Activated effector memory CD4-positive, alpha-beta T cell treated with anti-CD3 and anti-CD28 coated beads, Interleukin-2, amount 50 U/mL, for 16 hours (primary cell): ENCODE measurements around the gene C12orf60.
A peak's percentile ranks its signal among the peaks of the same experiment; 100 is the strongest.
"Not testable (repeated sequence)": the region's sequence is repeated elsewhere in the genome, so short reads cannot be mapped to it uniquely, and the experiment has no call there.

Experiments
- DNase-seq: peaks from one replicate; pipeline ENCODE4 v3.0.0-alpha.2; 2020

C12orf60 gene

DNA sequence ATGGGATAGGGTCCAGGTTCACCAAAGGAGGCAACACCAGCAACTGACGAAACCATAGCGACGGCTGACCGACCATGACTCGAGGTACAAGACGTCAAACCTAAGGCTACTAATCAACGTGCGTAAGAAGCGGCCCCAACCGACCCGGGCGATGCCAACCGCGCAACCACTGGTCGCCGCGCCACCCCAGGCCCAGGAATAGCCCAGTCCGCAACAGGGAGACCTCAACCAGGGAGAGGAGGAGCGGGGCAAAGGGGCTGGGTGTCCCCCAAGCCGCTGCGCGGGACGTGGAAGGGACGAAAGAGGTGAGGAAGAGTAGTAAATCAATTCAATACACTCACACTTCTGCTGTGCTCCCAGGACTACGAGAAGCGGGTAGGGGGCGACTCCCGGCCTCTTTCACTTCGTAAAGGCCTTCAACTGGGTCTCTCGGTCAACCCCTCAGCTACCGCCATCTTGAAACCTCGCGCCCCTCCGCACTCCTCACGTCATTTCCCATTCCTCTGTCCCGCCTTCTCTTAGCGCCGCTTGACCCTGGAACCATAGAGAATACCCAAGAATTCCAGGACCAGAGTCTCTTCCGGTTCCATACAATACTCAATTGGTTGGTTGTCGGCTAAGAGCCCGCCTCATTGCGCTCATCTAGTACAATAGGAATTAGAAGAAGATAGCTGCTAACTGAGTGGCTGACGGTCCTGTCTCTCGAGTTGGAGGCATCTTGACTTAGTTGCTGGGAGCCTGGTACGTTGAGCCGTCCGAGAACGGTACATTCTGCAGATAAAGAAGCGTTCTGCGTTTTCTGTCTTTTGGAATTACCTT, at the start of gene C12orf60, which contains the start of gene WBP11:
Gene C12orf60 (plus strand): TSS at position 660 of the 819 bp plus-strand sequence. CDS start 19,266 bp downstream, outside the sequence.
Gene WBP11 (minus strand): TSS at position 468 of the 819 bp plus-strand sequence. CDS start 2,095 bp downstream, outside the sequence.
- DNase-seq: peak; percentile 95

DNA sequence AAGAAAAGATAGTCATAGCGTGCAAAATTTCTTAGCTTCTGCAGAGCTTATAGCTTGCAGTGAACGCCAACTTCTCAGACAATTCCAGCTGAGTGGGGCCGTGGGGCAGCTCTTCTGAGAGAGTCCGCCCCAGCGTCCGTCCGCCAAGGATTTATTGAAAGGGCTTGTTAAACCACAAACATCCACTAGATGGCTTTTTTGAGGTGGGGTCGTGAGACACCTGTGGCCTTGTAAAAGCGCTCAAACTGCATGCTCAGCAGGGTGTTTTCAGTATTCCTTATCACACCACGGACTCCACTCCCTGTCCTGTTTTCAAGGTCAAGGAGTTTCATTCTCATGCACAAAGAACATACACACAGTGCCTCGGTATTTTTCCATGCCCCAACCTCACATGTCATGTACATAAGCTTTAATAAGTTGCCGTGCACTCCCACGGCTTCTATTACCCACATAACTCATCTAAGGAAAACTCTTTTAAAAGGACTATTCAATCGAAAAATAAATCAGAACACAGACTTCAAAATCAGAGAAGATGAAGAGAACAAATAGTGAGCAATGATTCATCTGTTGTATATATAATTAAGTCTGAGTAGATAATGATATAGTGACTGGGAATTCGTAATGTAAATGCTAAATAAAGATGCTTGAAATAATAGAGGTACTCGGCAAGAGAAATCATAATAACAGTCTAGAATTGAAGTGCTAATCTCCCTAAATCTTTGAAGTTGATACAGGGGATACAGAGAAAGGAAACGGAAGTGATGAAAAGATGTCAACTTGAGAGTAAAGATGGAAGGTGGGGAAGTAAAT, 46.9 kb upstream of the C12orf60 start:
- no peak for DNase-seq

- DNase-seq: not testable (repeated sequence)
These were observed 43.7 kb upstream of the C12orf60 start for GRCh38 chr12:14759711-14760280.

DNA sequence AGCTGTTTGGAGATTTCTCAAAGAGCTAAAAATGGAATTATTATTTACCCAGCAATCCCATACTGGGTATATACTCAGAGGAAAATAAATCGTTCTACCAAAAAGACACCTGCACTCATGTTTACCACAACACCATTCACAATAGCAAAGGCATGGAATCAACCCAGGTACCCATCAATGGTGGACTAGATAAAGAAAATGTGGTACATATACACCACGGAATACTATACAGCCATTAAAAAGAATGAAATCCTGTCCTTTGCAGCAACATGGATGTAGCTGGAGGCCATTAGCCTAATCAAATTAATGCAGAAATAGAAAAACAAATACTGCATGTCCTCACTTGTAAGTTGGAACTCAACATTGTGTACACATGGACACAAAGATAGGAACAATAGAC, 38.1 kb upstream of the C12orf60 start:
- DNase-seq: no peak

- not testable (repeated sequence) for DNase-seq
These were observed 37.5 kb upstream of the C12orf60 start for GRCh38 chr12:14766020-14766419.

GRCh38 chr12:14766649-14767215, 36.7 kb upstream of the C12orf60 start:
- no peak for DNase-seq

GRCh38 chr12:14767617-14768016, 35.9 kb upstream of the C12orf60 start:
- DNase-seq: no peak

- DNase-seq: peak; percentile 76
These were observed 34.6 kb upstream of the C12orf60 start for GRCh38 chr12:14768823-14769405.

GRCh38 chr12:14769466-14769968, 34.0 kb upstream of the C12orf60 start:
- no peak for DNase-seq

- peak; percentile 96 for DNase-seq
These were observed 33.4 kb upstream of the C12orf60 start for GRCh38 chr12:14769969-14770495.

DNA sequence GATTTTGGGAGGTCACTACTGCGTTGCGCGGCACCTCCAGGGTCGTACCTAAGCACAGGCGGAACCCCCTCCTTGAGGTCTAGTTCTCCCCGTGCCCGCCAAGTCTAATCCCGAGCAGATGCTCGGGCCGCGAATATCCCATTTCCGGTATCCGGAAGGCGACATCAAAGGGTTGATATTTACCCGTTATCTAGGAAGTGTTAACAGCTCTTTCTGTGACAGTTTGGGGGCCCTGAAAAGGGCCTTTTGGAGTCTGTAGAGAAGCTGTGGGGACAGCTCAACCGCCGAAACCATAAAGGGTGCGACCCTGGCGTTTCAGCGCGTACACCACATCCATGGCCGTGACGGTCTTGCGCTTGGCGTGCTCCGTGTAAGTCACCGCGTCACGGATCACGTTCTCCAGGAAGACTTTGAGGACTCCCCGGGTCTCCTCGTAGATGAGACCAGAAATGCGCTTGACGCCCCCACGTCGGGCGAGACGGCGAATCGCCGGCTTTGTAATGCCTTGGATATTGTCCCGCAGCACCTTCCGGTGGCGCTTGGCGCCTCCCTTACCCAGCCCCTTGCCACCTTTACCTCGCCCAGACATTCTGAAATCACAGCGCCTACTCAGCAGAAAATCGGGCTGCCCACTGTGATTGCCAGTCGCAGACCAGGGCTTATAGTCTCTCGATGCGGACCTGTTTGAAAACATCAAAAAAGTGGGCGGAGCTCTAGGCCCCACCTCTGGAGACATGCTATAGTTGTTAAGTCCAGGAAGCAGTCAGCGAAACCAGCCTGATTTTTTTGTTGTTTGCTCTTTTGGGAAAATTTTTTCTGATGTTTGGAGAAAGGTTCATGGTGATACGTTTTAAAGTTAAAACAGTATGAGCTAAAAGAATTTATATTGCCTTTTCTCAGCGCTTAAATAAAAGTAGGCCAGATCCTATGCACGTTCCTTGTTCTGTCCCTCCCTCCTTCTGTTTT, 32.7 kb upstream of the C12orf60 start:
- peak; percentile 96 for DNase-seq

DNA sequence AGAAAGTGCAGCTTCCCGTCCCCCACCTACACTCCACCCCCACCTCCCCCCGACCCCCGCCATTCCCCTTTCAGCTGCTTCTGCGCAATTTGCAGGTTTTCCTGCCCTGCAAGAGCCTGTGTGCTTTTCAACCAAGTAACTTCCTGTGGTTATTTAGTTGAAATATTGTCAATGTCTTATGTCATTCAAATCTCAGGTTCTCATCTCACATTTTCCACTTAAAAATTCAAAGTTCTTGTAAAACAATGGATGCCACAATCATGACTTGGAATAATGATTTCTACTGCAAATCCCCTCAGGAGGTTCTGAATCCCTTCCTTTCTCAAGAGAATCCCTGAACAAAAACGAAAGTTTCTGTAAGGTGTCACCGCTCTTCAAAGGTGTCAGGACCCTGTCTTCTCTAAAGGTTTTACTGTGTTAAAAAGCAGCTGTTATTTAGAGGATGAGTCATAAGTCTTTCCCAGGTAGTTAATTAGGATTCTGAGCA, 31.8 kb upstream of the C12orf60 start:
- peak; percentile 77 for DNase-seq

DNA sequence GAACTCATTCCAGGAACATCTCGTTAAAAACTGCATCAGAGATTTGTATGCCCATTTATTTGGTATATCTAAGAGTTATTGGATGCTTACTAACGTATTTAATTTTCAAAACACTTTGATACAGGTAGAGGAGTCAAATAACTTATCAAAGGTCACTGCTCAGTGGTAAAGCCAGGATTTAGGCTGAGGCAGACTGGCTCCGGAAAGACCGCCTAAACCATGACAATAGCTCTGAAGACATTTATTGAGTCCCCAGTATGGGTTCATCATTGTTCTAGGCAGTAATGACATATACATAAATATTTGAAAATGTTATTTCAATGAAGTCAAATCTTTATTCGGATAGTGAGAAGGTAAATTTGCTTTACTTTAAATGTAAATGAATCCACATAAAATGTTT, 30.5 kb upstream of the C12orf60 start:
- DNase-seq: no peak

DNA sequence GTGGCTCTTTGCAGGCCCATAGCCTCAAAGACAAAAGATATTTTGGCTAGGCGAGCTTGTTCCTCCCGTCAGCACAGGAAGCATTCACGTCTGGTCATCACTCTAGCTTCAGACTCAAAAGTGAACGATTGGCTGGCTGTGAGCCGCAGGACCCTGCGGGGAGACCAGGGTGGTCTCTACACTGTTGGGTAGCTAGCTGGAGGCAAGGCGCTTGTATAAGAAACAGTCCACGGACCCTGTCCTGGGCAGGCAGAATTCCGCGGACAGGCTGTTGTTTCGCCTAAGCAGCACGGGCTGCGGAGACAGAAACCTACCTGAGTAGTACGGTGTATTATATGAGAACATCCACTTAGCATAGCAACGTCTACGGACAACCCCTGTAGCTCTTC, 29.8 kb upstream of the C12orf60 start:
- no peak for DNase-seq

DNA sequence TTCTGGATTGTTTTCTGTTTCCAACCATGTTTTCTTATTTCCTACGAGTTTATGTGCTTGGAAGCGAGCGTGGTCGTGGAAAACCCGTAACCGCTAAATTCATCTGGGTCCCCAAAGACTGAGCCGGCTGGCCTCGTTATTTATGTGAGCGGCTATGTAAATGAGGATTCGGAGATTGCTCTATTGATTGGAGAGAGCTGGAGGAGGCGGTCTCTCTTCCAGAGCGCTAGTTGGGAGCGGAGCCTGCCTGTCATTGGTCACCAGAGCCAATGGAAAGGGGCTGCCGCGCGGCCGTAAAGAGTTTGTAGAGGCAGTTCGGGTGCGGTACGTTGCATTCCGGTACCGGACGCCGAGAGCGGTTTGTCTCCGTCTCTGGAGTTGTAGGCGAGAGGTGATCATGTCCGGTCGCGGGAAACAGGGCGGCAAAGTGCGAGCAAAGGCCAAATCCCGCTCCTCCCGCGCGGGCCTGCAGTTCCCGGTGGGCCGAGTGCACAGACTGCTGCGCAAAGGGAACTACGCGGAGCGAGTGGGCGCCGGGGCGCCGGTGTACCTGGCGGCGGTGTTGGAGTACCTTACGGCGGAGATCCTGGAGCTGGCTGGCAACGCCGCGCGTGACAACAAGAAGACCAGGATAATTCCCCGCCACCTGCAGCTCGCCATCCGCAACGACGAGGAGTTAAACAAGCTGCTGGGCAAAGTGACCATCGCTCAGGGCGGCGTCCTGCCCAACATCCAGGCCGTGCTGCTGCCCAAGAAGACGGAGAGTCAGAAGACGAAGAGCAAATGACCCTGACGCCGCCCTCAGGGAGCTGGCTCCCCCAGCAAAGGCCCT, 29.2 kb upstream of the C12orf60 start:
- peak; percentile 95 for DNase-seq

DNA sequence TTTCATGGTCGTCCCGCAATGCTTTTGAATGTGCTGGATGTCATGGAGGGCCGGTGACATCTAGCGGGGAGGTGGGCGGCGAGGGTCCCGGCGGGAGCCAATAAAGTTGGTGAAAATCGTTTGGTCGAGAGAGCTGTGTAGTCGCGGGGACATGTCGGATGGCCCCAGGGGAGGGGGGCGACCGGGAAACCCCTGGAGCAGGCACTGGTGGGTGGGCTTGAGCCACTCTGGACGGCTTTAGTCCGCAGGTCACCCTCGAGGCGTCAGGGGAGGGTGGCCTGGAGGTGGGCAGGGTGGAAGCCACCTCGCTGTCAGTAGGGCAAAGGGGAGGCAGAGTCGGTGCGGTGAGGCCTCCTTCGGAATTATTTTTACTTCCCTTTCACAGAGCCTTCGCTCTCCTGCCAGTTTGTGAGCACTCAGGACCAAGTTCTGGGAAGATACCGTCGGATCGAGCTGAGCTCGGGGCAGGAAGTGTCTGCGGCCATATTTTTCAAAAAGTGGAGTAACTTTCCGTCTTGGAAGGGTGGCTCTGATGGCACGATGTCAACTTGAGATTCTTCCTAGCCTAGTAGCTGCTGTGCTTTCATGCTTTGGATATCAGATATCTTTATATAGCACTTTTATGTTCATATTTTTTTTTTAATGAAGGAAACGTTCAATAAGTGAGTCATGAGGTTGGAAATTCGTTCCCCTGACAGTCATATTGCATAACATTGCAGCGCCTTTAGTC, 28.4 kb upstream of the C12orf60 start:
- peak; percentile 71 for DNase-seq

DNA sequence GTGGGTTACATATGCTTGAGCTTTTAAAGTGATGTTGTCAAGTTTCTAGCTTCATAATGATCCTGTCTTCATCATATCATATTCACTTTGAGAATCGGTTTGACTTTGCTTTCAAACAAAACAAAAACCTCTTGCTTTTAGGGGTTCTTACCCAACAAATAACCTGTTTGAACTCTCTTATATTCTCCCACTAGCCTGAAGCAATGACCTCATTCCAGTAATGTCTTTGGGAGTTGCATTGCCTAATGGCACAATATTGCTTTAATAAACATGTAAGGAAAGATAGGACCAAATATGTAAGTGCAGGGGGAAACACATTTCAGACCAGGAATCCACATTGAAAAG, 27.9 kb upstream of the C12orf60 start:
- no peak for DNase-seq

- DNase-seq: no peak
These were observed 27.1 kb upstream of the C12orf60 start for GRCh38 chr12:14776236-14776961.

DNA sequence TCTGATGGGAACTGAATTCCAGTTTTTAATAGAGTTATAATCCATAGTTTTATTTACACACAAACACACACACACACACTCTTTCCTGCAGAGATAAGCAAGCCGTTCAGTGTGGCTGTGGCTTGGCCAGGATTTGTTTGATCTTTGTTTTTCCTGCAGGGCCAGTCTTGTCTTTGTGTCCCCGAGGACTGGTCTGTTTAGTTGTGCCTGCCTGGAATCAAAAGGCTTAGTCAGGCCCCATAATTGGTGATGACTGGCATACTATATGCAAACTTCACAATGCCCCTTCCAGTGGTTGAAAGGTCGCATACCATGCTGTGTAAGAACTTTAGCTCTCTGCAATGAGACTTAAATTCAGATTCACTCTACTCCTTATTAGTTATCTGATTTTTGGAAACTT, 26.2 kb upstream of the C12orf60 start:
- no peak for DNase-seq
